Uterus (tissue), 4 donors: Measurements from ENCODE around the gene OST4. TPM values are rescaled to one million over a fixed set of nuclear protein-coding genes. Genes with fewer than 3 reads are reported as not detected.
A peak's percentile ranks its signal among the peaks of the same experiment; 100 is the strongest.

Experiments
- DNase-seq, 2 donors: peaks; one replicate each; pipeline ENCODE4 v3.0.0-alpha.2; 2019 to 2020
- H3K27ac ChIP-seq, 2 donors: fragments of 200-600 bp; sonication (generic); 1 replicate in 1 of 2; 2 replicates in 1 of 2; pipeline ENCODE4 v1.5.1; 2016 to 2018
- H3K27me3 ChIP-seq, 2 donors: fragments of 200-600 bp; sonication (generic); one replicate each; pipeline ENCODE4 v1.5.1; 2018 to 2019; ENCODE audit warnings: control low read depth in 1 of 2
- H3K36me3 ChIP-seq, 2 donors: fragments of 200-600 bp; sonication (generic); one replicate each; pipeline ENCODE4 v1.5.1; 2019; ENCODE audit warnings: control low read depth in 1 of 2
- H3K4me1 ChIP-seq, 2 donors: fragments of 200-600 bp; sonication (generic); one replicate each; pipeline ENCODE4 v1.5.1; 2018 to 2019; ENCODE audit warnings: control low read depth in 1 of 2
- H3K4me3 ChIP-seq, 2 donors: fragments of 200-600 bp; sonication (generic); 1 replicate in 1 of 2; 2 replicates in 1 of 2; pipeline ENCODE4 v1.5.1; 2018 to 2019; ENCODE audit warnings: mild to moderate bottlenecking in 1 of 2
- H3K9me3 ChIP-seq, 2 donors: fragments of 200-600 bp; sonication (generic); one replicate each; pipeline ENCODE4 v1.5.1; 2019; ENCODE audit warnings: control low read depth in 1 of 2
- CTCF ChIP-seq, 4 experiments: fragments of 200-600 bp in 2 of 4; fragments of 450-650 bp in 2 of 4; sonication (generic) in 2 of 4; IDR thresholded peaks; one replicate each; pipeline ENCODE4 v1.5.1; 2016 to 2019; ENCODE audit warnings: antibody characterized with exemption in 4 of 4, mild to moderate bottlenecking in 2 of 4, moderate library complexity in 1 of 4
- POLR2A ChIP-seq, 2 donors: fragments of 450-650 bp; IDR thresholded peaks; one replicate each; pipeline ENCODE4 v1.6.1; 2016; ENCODE audit warnings: antibody characterized with exemption in 2 of 2, mild to moderate bottlenecking in 1 of 2, moderate library complexity in 1 of 2
- intact Hi-C: fragments of 100-400 bp; cut with DNase I; formaldehyde crosslinking; loops from one replicate; pipeline ENCODE4 v1.15.1; 2023; ENCODE audit warnings: low total_unique reads
- total RNA-seq, 4 donors: library from RNA; depleted of rRNA in 3 of 4; stranded (reverse); fragments of >200 nt in 3 of 4; gene quantifications; one replicate each; pipeline versions ENCODE4 v1.1.0 to v1.2.4, GENCODE V29; 2014 to 2023
- donor health status: DM: yes; HTN: yes; CAD: no.

Gene OST4
- total RNA-seq, 4 donors from 2014 or later = 76.3 to 387 (median 237) TPM

DNA sequence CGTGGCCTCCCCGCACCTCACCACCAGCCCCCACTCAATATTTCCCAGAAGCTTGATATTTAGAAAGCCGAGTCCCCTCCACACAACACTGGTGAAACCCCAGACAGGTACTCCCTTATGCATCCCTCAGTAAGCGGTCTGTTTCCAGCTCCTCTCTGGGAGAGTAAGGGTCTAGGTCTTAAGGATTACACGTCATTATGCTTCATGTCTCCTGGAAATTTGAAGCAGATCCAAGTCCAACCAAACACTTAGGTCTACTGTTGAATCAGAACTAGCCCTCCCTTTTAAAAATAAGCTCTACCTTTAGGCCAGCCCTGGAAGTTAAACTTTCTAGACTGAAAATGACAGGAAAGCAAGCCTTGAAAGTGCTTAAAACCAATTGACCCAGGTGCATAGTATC lies 1.5 kb upstream of the OST4 start:
- Histone ChIP-seq H3K4me3 (no peak overlapping the region), H3K9me3 (no peaks in the 10 kb centered on the region), H3K27ac (peak overlapping the region; percentile 95 to 98), H3K27me3 (no peaks in the 10 kb centered on the region), H3K36me3 (no peaks in the 10 kb centered on the region), H3K4me1 (peaks cover 9 to 10% of the 10 kb centered on the region in 2 donors)
- no peak for DNase-seq
- intact Hi-C loops = no loop called here
- no peak for TF ChIP-seq CTCF (IDR thresholded peaks at IDR 0.05)
- TF ChIP-seq POLR2A (IDR thresholded peaks at IDR 0.05) = no peak

- DNase-seq = peak; percentile 92 to 95
- no peaks in the 10 kb centered on the region for H3K36me3 ChIP-seq
- H3K4me1 ChIP-seq = peaks cover 9 to 10% of the 10 kb centered on the region in 2 donors
- H3K4me3 ChIP-seq = peak overlapping the region; percentile 78 to 97
- no peaks in the 10 kb centered on the region for H3K9me3 ChIP-seq
- no peaks in the 10 kb centered on the region for H3K27me3 ChIP-seq
- peak in 1 of 2 donors; percentile 17 for TF ChIP-seq POLR2A (IDR thresholded peaks at IDR 0.05)
- no peak for TF ChIP-seq CTCF (IDR thresholded peaks at IDR 0.05)
- peak overlapping the region; percentile 95 to 98 for H3K27ac ChIP-seq
- intact Hi-C loops = no loop called here
Measured at GRCh38 chr2:27071990-27072830, 756 bp upstream of the OST4 start.

DNA sequence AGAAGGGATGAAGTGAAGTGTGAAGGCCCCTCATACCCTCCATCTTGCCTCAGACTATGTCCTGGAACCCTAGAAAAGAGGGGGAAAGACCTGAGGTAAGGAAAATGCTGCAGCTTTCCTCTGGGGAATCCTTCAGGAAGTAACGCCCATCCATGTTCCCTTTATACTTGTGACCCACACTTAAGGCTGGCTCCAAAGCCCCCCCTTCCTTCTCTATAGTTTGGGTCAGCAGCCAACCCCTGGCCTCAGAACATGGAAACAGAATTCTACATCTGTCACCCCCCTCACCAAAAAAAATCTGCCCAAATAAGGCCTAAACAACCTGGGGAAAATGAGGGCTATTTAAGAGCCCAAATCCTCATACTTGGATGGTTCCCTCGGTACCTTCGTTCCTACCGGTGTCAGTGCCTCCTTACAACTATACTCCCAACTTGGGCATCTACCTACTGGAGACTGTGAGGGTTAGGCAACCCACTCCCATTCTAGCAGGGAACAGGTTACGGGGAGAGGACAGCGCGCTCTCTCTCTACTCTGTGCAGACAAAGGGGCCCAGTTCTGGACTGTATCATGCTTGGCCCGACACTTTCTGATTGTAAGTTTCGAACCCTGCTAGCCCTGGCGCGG lies 689 bp downstream of the OST4 start:
- TF ChIP-seq POLR2A (IDR thresholded peaks at IDR 0.05) = no peak
- TF ChIP-seq CTCF (IDR thresholded peaks at IDR 0.05) = no peak
- Histone ChIP-seq H3K4me1 (peaks cover 9 to 10% of the 10 kb centered on the region in 2 donors), H3K36me3 (no peaks in the 10 kb centered on the region), H3K9me3 (no peaks in the 10 kb centered on the region), H3K27ac (peak overlapping the region; percentile 95 to 98), H3K27me3 (no peaks in the 10 kb centered on the region), H3K4me3 (peak overlapping the region; percentile 78 to 97)
- intact Hi-C loops = no loop called here
- no peak for DNase-seq

- no peaks in the 10 kb centered on the region for H3K36me3 ChIP-seq
- DNase-seq = no peak
- H3K9me3 ChIP-seq = no peaks in the 10 kb centered on the region
- H3K27ac ChIP-seq = peak overlapping the region; percentile 95 to 98
- no peaks in the 10 kb centered on the region for H3K27me3 ChIP-seq
- H3K4me1 ChIP-seq = peaks cover 5 to 10% of the 10 kb centered on the region in 2 donors
- peak overlapping the region in 1 of 2 donors; percentile 97 for H3K4me3 ChIP-seq
- intact Hi-C loops = no loop called here
- no peak for TF ChIP-seq POLR2A (IDR thresholded peaks at IDR 0.05)
Measured at GRCh38 chr2:27069961-27070618, 1.4 kb downstream of the OST4 start.

DNA sequence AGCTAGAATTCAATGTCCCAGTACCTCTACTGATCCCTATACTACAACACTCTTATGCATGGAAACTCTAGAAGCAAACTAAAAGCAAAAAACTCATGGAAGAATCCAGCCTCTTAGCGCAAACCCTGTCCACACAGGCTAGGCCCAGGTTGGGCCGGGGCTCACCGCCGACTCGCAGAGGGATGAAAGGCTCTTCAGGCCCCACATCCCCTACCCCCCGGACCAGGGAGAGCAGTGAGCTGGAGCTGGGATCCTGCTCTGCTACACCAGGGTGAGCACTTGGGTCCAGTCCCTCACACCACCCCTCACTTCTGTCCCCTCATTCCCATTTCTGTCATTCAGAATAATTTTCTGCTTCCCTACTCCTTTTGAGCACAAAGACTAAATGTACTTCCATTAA lies 2.0 kb downstream of the OST4 start:
- no peak for TF ChIP-seq POLR2A (IDR thresholded peaks at IDR 0.05)
- no peaks in the 10 kb centered on the region for H3K36me3 ChIP-seq
- H3K9me3 ChIP-seq = no peaks in the 10 kb centered on the region
- no peak overlapping the region for H3K27ac ChIP-seq
- no peak for DNase-seq
- no peak overlapping the region for H3K4me3 ChIP-seq
- intact Hi-C loops = no loop called here
- H3K4me1 ChIP-seq = peaks cover 5 to 10% of the 10 kb centered on the region in 2 donors
- no peaks in the 10 kb centered on the region for H3K27me3 ChIP-seq

GRCh38 chr2:27067385-27067784 lies 4.1 kb downstream of the OST4 start:
- intact Hi-C loops = no loop called here
- Histone ChIP-seq H3K27me3 (no peaks in the 10 kb centered on the region), H3K27ac (no peak overlapping the region), H3K4me1 (peaks cover 5 to 10% of the 10 kb centered on the region in 2 donors), H3K9me3 (no peaks in the 10 kb centered on the region), H3K4me3 (no peak overlapping the region), H3K36me3 (no peaks in the 10 kb centered on the region)
- DNase-seq = no peak
- TF ChIP-seq POLR2A (IDR thresholded peaks at IDR 0.05) (no peak), CTCF (IDR thresholded peaks at IDR 0.05) (no peak)
